ENCODE data around the gene ITIH4. TPM values are rescaled to one million over a fixed set of nuclear protein-coding genes. Genes with fewer than 3 reads are reported as not detected.

The ITIH4 gene
- total RNA-seq, 6 donors from 2014 or later: 9.9 to 102 (median 21.8) TPM

- ATAC-seq (ENCODE audit: low FRiP score in 2 of 2) (no peak), DNase-seq (no peak)
- 81 to 89% methylated on average over 9 to 12 of the region's 12 CpGs for WGBS, 2 donors
- Histone ChIP-seq H3K36me3 (no peaks in the 10 kb centered on the region), H3K9me3 (no peaks in the 10 kb centered on the region), H3K27me3 (no peaks in the 10 kb centered on the region), H3K4me3 (no peak overlapping the region), H3K27ac (no peak overlapping the region), H3K4me1 (no peaks in the 10 kb centered on the region)
- TF ChIP-seq POLR2A (IDR thresholded peaks at IDR 0.05) (no peak), POLR2AphosphoS5 (IDR thresholded peaks at IDR 0.05) (no peak), EP300 (IDR thresholded peaks at IDR 0.05) (no peak)
- TF ChIP-seq, protein P1, sequence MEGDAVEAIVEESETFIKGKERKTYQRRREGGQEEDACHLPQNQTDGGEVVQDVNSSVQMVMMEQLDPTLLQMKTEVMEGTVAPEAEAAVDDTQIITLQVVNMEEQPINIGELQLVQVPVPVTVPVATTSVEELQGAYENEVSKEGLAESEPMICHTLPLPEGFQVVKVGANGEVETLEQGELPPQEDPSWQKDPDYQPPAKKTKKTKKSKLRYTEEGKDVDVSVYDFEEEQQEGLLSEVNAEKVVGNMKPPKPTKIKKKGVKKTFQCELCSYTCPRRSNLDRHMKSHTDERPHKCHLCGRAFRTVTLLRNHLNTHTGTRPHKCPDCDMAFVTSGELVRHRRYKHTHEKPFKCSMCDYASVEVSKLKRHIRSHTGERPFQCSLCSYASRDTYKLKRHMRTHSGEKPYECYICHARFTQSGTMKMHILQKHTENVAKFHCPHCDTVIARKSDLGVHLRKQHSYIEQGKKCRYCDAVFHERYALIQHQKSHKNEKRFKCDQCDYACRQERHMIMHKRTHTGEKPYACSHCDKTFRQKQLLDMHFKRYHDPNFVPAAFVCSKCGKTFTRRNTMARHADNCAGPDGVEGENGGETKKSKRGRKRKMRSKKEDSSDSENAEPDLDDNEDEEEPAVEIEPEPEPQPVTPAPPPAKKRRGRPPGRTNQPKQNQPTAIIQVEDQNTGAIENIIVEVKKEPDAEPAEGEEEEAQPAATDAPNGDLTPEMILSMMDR (IDR thresholded peaks at IDR 0.05): no peak
These were observed 39.1 kb downstream of the ITIH4 start for GRCh38 chr3:52791366-52791765.

- no peak for DNase-seq
- WGBS, 2 donors: 85 to 95% methylated on average over 7 to 13 of the region's 13 CpGs
- Histone ChIP-seq H3K27ac (no peak overlapping the region), H3K9me3 (no peaks in the 10 kb centered on the region), H3K27me3 (no peaks in the 10 kb centered on the region), H3K4me1 (no peaks in the 10 kb centered on the region), H3K36me3 (no peaks in the 10 kb centered on the region), H3K4me3 (no peak overlapping the region)
- TF ChIP-seq POLR2A (IDR thresholded peaks at IDR 0.05): no peak
- TF ChIP-seq, protein P1 (IDR thresholded peaks at IDR 0.05): no peak
- no peak for TF ChIP-seq EP300 (IDR thresholded peaks at IDR 0.05)
- TF ChIP-seq POLR2AphosphoS5 (IDR thresholded peaks at IDR 0.05): no peak
- ATAC-seq (ENCODE audit: low FRiP score in 2 of 2): no peak
These were observed 39.7 kb downstream of the ITIH4 start for GRCh38 chr3:52790741-52791140.

GRCh38 chr3:52790337-52790736 lies 40.1 kb downstream of the ITIH4 start:
- DNase-seq: no peak
- Histone ChIP-seq H3K4me1 (no peaks in the 10 kb centered on the region), H3K9me3 (no peaks in the 10 kb centered on the region), H3K27ac (no peak overlapping the region), H3K27me3 (no peaks in the 10 kb centered on the region), H3K4me3 (no peak overlapping the region), H3K36me3 (no peaks in the 10 kb centered on the region)
- ATAC-seq (ENCODE audit: low FRiP score in 2 of 2): no peak
- TF ChIP-seq EP300 (IDR thresholded peaks at IDR 0.05) (no peak), POLR2AphosphoS5 (IDR thresholded peaks at IDR 0.05) (no peak), POLR2A (IDR thresholded peaks at IDR 0.05) (no peak)
- TF ChIP-seq, protein P1 (IDR thresholded peaks at IDR 0.05): no peak
- 89% methylated on average over 1 to 7 of the region's 7 CpGs for WGBS, 2 donors

DNA sequence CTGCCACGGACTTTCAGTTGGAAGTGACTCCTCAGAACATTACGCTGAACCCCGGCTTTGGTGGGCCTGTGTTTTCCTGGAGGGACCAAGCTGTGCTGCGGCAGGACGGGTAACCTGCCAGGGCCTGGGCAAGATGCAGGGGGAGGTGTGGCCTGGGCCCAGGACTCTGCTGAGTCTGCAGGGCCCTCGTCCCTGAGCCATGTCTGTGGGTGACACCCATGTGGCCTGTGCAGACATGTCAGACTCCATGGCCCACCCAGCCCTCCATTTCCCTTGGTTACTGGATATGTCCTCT lies 40.8 kb downstream of the ITIH4 start:
- DNase-seq: no peak

More for the DNA sequence above, 40.8 kb downstream of the ITIH4 start:
- Histone ChIP-seq H3K36me3 (no peaks in the 10 kb centered on the region), H3K4me1 (no peaks in the 10 kb centered on the region), H3K4me3 (no peak overlapping the region), H3K27ac (no peak overlapping the region), H3K9me3 (no peaks in the 10 kb centered on the region), H3K27me3 (no peaks in the 10 kb centered on the region)
- TF ChIP-seq POLR2A (IDR thresholded peaks at IDR 0.05): no peak
- TF ChIP-seq, protein P1 (IDR thresholded peaks at IDR 0.05): no peak
- no peak for TF ChIP-seq POLR2AphosphoS5 (IDR thresholded peaks at IDR 0.05)
- no peak for TF ChIP-seq EP300 (IDR thresholded peaks at IDR 0.05)
- 20 to 87% methylated on average over 1 to 6 of the region's 6 CpGs for whole genome bisulfite sequencing, 2 donors
- no peak for ATAC-seq (ENCODE audit: low FRiP score in 2 of 2)

Data from upper lobe of left lung (tissue), 6 donors.